H9 (cell line): Measurements from ENCODE around the gene DISC1. TPM values are rescaled to one million over a fixed set of nuclear protein-coding genes. Genes with fewer than 3 reads are reported as not detected.

Experiments
- DNase-seq: peaks from one replicate; pipeline ENCODE4 v3.0.0-alpha.2; 2017
- H2AFZ ChIP-seq: one replicate; pipeline ENCODE4 v1.6.1; 2013; ENCODE audit warnings: mild to moderate bottlenecking, low read length, control low read depth, moderate library complexity
- H2AK5ac ChIP-seq: 2 replicates; pipeline ENCODE4 v1.6.1; 2013; ENCODE audit warnings: low read length, control low read depth, mixed read lengths; ENCODE audit not compliant: insufficient read length
- H2BK120ac ChIP-seq: one replicate; pipeline ENCODE4 v1.6.1; 2013; ENCODE audit warnings: low read depth, mild to moderate bottlenecking, low read length, control low read depth, inconsistent platforms; ENCODE audit not compliant: poor library complexity, severe bottlenecking
- H2BK12ac ChIP-seq: 2 replicates; pipeline ENCODE4 v1.6.1; 2013; ENCODE audit warnings: low read length, control low read depth, mixed read lengths, low read depth; ENCODE audit not compliant: insufficient read length
- H2BK15ac ChIP-seq: 2 replicates; pipeline ENCODE4 v1.6.1; 2013; ENCODE audit warnings: low read depth, low read length, control low read depth
- H2BK20ac ChIP-seq: one replicate; pipeline ENCODE4 v1.6.1; 2013; ENCODE audit warnings: low read depth, mild to moderate bottlenecking, low read length, control low read depth, inconsistent platforms; ENCODE audit not compliant: poor library complexity, severe bottlenecking
- H2BK5ac ChIP-seq: 2 replicates; pipeline ENCODE4 v1.6.1; 2013; ENCODE audit warnings: low read length, control low read depth, mixed read lengths; ENCODE audit not compliant: insufficient read length
- H3K14ac ChIP-seq: 2 replicates; pipeline ENCODE4 v1.6.1; 2013; ENCODE audit warnings: low read length, control low read depth; ENCODE audit not compliant: insufficient read depth
- H3K18ac ChIP-seq: 2 replicates; pipeline ENCODE4 v1.6.1; 2013; ENCODE audit warnings: low read depth, mild to moderate bottlenecking, mixed read lengths, low read length, control low read depth; ENCODE audit not compliant: insufficient read length
- H3K23ac ChIP-seq: 2 replicates; pipeline ENCODE4 v1.6.1; 2013; ENCODE audit warnings: low read length, control low read depth, mixed read lengths, low read depth; ENCODE audit not compliant: insufficient read length
- H3K23me2 ChIP-seq: 2 replicates; pipeline ENCODE4 v1.6.1; 2013; ENCODE audit warnings: low read depth, mild to moderate bottlenecking, mixed read lengths, low read length, control low read depth; ENCODE audit not compliant: insufficient read length, poor library complexity, severe bottlenecking
- H3K27ac ChIP-seq: 2 replicates; pipeline ENCODE4 v1.5.1; 2013; ENCODE audit warnings: low read length, control low read depth, mixed read lengths, low read depth; ENCODE audit not compliant: insufficient read length
- H3K27me3 ChIP-seq: 2 replicates; pipeline ENCODE4 v1.6.1; 2013; ENCODE audit warnings: low read length, control low read depth, inconsistent platforms; ENCODE audit not compliant: insufficient read depth
- H3K4ac ChIP-seq: 2 replicates; pipeline ENCODE4 v1.6.1; 2013; ENCODE audit warnings: low read depth, mild to moderate bottlenecking, control low read depth, inconsistent platforms, low read length, moderate library complexity
- H3K4me1 ChIP-seq: 2 replicates; pipeline ENCODE4 v1.6.1; 2013; ENCODE audit warnings: low read length, control low read depth, inconsistent platforms; ENCODE audit not compliant: insufficient read depth
- H3K4me2 ChIP-seq: 2 replicates; pipeline ENCODE4 v1.6.1; 2013; ENCODE audit warnings: low read length, control low read depth, mixed read lengths; ENCODE audit not compliant: insufficient read length, insufficient read depth
- H3K56ac ChIP-seq: 2 replicates; pipeline ENCODE4 v1.6.1; 2013; ENCODE audit warnings: low read depth, mild to moderate bottlenecking, mixed read lengths, low read length, control low read depth; ENCODE audit not compliant: insufficient read length
- H3K79me1 ChIP-seq: 2 replicates; pipeline ENCODE4 v1.6.1; 2013; ENCODE audit warnings: low read depth, mild to moderate bottlenecking, moderate library complexity, low read length, control low read depth, inconsistent platforms; ENCODE audit not compliant: insufficient read depth, poor library complexity, severe bottlenecking
- H3K79me2 ChIP-seq: 2 replicates; pipeline ENCODE4 v1.6.1; 2013; ENCODE audit warnings: low read length, control low read depth, inconsistent platforms; ENCODE audit not compliant: insufficient read depth
- H3K9ac ChIP-seq: 2 replicates; pipeline ENCODE4 v1.6.1; 2013; ENCODE audit warnings: low read length, control low read depth, mixed read lengths; ENCODE audit not compliant: insufficient read length; ENCODE audit errors: extremely low read depth
- H3K9me3 ChIP-seq: one replicate; pipeline ENCODE4 v1.6.1; 2013; ENCODE audit warnings: low read depth, low read length, inconsistent platforms; ENCODE audit not compliant: control insufficient read depth
- H3T11ph ChIP-seq: one replicate; pipeline ENCODE4 v1.6.1; 2013; ENCODE audit warnings: mild to moderate bottlenecking, low read length, control low read depth, inconsistent platforms
- H4K20me1 ChIP-seq: one replicate; pipeline ENCODE4 v1.6.1; 2013; ENCODE audit not compliant: control insufficient read depth, insufficient read length, insufficient read depth
- H4K5ac ChIP-seq: 2 replicates; pipeline ENCODE4 v1.6.1; 2013; ENCODE audit warnings: low read depth, mild to moderate bottlenecking, mixed read lengths, low read length, control low read depth; ENCODE audit not compliant: insufficient read length
- H4K8ac ChIP-seq: replicated peaks from 2 replicates; pipeline ENCODE4 v1.6.1; 2013; ENCODE audit warnings: low read length, control low read depth, mixed read lengths, low read depth; ENCODE audit not compliant: insufficient read length
- H4K91ac ChIP-seq: 2 replicates; pipeline ENCODE4 v1.6.1; 2013; ENCODE audit warnings: low read depth, mild to moderate bottlenecking, moderate library complexity, mixed read lengths, low read length, control low read depth; ENCODE audit not compliant: insufficient read length
- H3K27ac Mint-ChIP-seq, 3 experiments: 2 replicates in 2 of 3; 3 replicates in 1 of 3; pipeline ENCODE4 v1.8.0; 2020 to 2021; ENCODE audit warnings: mixed read lengths in 3 of 3, mild to moderate bottlenecking in 1 of 3, moderate library complexity in 1 of 3
- H3K27me3 Mint-ChIP-seq: 2 replicates; pipeline ENCODE4 v1.8.0; 2021; ENCODE audit warnings: low read depth, mild to moderate bottlenecking, moderate library complexity, mixed read lengths
- H3K36me3 Mint-ChIP-seq, 3 experiments: 2 replicates in 2 of 3; 3 replicates in 1 of 3; pipeline ENCODE4 v1.8.0; 2020 to 2021; ENCODE audit warnings: low read depth in 3 of 3, mixed read lengths in 3 of 3; ENCODE audit not compliant: insufficient read depth in 1 of 3
- H3K4me1 Mint-ChIP-seq, 2 experiments: 2 replicates each; pipeline ENCODE4 v1.8.0; 2020; ENCODE audit warnings: mixed read lengths in 2 of 2
- H3K4me3 Mint-ChIP-seq, 2 experiments: 2 replicates in 1 of 2; 3 replicates in 1 of 2; pipeline ENCODE4 v1.8.0; 2020 to 2021; ENCODE audit warnings: mild to moderate bottlenecking in 2 of 2, mixed read lengths in 2 of 2, moderate library complexity in 1 of 2
- H3K9me3 Mint-ChIP-seq, 2 experiments: 2 replicates in 1 of 2; 3 replicates in 1 of 2; pipeline ENCODE4 v1.8.0; 2020; ENCODE audit warnings: mild to moderate bottlenecking in 2 of 2, mixed read lengths in 2 of 2, moderate library complexity in 1 of 2
- CTCF ChIP-seq: fragments of 200-600 bp; sonication (generic); conservative IDR thresholded peaks from 3 replicates; pipeline ENCODE4 v1.8.0; 2021; ENCODE audit warnings: antibody characterized with exemption, mild to moderate bottlenecking
- WGBS: extraction: QIAGEN DNeasy Blood & Tissue Kit; methylation state at CpG from one replicate; pipeline ENCODE4 v1.1.7; 2013; ENCODE audit warnings: missing lambda C conversion rate, low lambda C conversion rate, mixed read lengths; ENCODE audit not compliant: insufficient read length; ENCODE audit errors: extremely low coverage; 5-methylcytosine and 5-hydroxymethylcytosine counted together
- total RNA-seq: library from RNA; stranded (reverse); gene quantifications from 2 replicates; pipeline ENCODE4 v1.2.1, GENCODE V29; 2021

Gene DISC1
- total RNA-seq, 1 experiment from 2014 or later = 2.5 TPM

DNA sequence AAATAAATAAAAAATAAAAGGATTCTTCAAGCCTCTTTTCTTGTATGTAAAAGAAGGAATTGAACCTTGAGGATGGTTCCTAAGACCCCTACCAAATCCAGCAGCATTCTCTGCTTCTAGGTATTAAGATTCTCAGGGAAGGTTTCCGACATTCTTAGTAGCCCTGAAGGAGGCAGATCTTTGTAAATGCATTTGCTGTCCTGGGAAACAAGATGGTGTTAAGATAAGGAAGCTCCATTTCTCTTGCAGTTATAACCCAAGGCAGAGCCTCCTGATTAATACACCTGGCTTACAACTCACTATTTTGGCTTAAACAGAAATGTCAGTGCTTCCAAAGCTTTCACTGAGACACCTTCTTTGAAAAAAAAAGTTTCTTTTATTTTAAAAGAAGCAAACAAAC, 393.8 kb downstream of the DISC1 start:
- no peak overlapping the region for H3K4me3 Mint-ChIP-seq
- H3K79me1 ChIP-seq = no peaks in the 10 kb centered on the region
- peaks cover 7 to 10% of the 10 kb centered on the region in 2 experiments; a peak in 3 of 4 replicates for H3K4me1 Mint-ChIP-seq
- H4K20me1 ChIP-seq = no peaks in the 10 kb centered on the region
- H2AFZ ChIP-seq = no peak overlapping the region
- H3K18ac ChIP-seq = no peak overlapping the region
- no peak overlapping the region for H3K27ac ChIP-seq
- no peak for TF ChIP-seq CTCF
- no peak overlapping the region for H4K91ac ChIP-seq
- no peak overlapping the region for H2BK20ac ChIP-seq
- no peak overlapping the region for H3K4ac ChIP-seq
- no peaks in the 10 kb centered on the region; a peak in 1 of 5 replicates for H3K9me3 Mint-ChIP-seq
- H3K56ac ChIP-seq = no peak overlapping the region
- H3K23ac ChIP-seq = no peak overlapping the region
- no peak overlapping the region for H2AK5ac ChIP-seq
- no peaks in the 10 kb centered on the region for H3K27me3 ChIP-seq
- H3T11ph ChIP-seq = no peak overlapping the region
- no peak overlapping the region for H3K14ac ChIP-seq
- H3K4me1 ChIP-seq = peaks cover 6% of the 10 kb centered on the region; the same call in 1 of the 2 replicates
- no peaks in the 10 kb centered on the region for H3K79me2 ChIP-seq
- H2BK12ac ChIP-seq = no peak overlapping the region
- no peak overlapping the region for H3K27ac Mint-ChIP-seq
- H3K27me3 Mint-ChIP-seq = peaks cover 6% of the 10 kb centered on the region
- WGBS = no CpG with 5 or more reads among the region's 1 CpG
- no peak overlapping the region for H4K5ac ChIP-seq
- no peak overlapping the region for H2BK15ac ChIP-seq
- H2BK120ac ChIP-seq = no peak overlapping the region
- H2BK5ac ChIP-seq = no peak overlapping the region
- H3K9me3 ChIP-seq = no peaks in the 10 kb centered on the region
- no peak overlapping the region for H4K8ac ChIP-seq
- no peak overlapping the region for H3K4me2 ChIP-seq
- no peaks in the 10 kb centered on the region for H3K36me3 Mint-ChIP-seq
- no peaks in the 10 kb centered on the region for H3K23me2 ChIP-seq
- DNase-seq = no peak
- H3K9ac ChIP-seq = no peak overlapping the region
